Endothelial cell of umbilical vein (primary cell): ENCODE results near the gene PSMA7. TPM values are rescaled to one million over a fixed set of nuclear protein-coding genes. Genes with fewer than 3 reads are reported as not detected.

ENCODE experiments used
- BruUV-seq: library from RNA; stranded (reverse); fragments of 400-500 nt; replicated peaks from 2 replicates; lab custom pipeline; 2021; lab: Mats Ljungman, UMichigan
- CTCF ChIA-PET: fragments of 300-600, 350-600 bp; sonication (Branson Sonifier 250); formaldehyde crosslinking; loops from one replicate; lab custom pipeline; 2021; ENCODE audit warnings: antibody characterized with exemption, inconsistent platforms; lab: Charles Lee
- POLR2A ChIA-PET: fragments of 300-600, 350-600 bp; sonication (Branson Sonifier 250); formaldehyde crosslinking; loops from one replicate; lab custom pipeline; 2021; ENCODE audit warnings: antibody characterized with exemption, inconsistent platforms; lab: Charles Lee
- DNase-seq: peaks from one replicate; pipeline ENCODE4 v3.0.0-alpha.2; 2011; ENCODE audit warnings: low read depth, low spot score
- FAIRE-seq: peaks from 2 replicates; lab custom pipeline; 2011; peaks lifted over from hg19 to GRCh38; lab: Jason Lieb, UNC
- H2AFZ ChIP-seq: 2 replicates; pipeline ENCODE4 v1.6.0; 2012; ENCODE audit warnings: low read depth, low read length, control low read depth, inconsistent platforms
- H3K27ac ChIP-seq: 2 replicates; pipeline ENCODE4 v1.5.1; 2011; ENCODE audit warnings: low read depth, mild to moderate bottlenecking, control low read depth, low read length, moderate library complexity; ENCODE audit not compliant: insufficient read depth
- H3K27me3 ChIP-seq, 2 experiments: 2 replicates each; pipeline versions ENCODE4 v1.6.0 to v1.6.1; 2011; ENCODE audit warnings: low read length in 2 of 2, mixed read lengths in 1 of 2; ENCODE audit not compliant: control insufficient read depth in 2 of 2, insufficient read depth in 2 of 2
- H3K36me3 ChIP-seq, 2 experiments: 2 replicates in 1 of 2; 3 replicates in 1 of 2; pipeline ENCODE4 v1.5.1; 2011; ENCODE audit warnings: low read length in 2 of 2, mild to moderate bottlenecking in 1 of 2, moderate library complexity in 1 of 2; ENCODE audit not compliant: control insufficient read depth in 2 of 2, insufficient read depth in 2 of 2; ENCODE audit errors: extremely low read depth in 1 of 2
- H3K4me1 ChIP-seq: 3 replicates; pipeline ENCODE4 v1.5.1; 2011; ENCODE audit warnings: mild to moderate bottlenecking, low read length; ENCODE audit not compliant: control insufficient read depth, insufficient read depth; ENCODE audit errors: extremely low read depth
- H3K4me2 ChIP-seq: 2 replicates; pipeline ENCODE4 v1.6.1; 2011; ENCODE audit warnings: low read length, control low read depth, mixed read lengths; ENCODE audit not compliant: insufficient read depth
- H3K4me3 ChIP-seq, 3 experiments: fragments of 200-600 bp in 1 of 3; sonication (generic), shearing (Covaris generic) in 1 of 3; replicated peaks in 1 of 3; 2 replicates each; pipeline ENCODE4 v1.5.1; 2011 to 2016; ENCODE audit warnings: control low read depth in 3 of 3, low read length in 3 of 3, mild to moderate bottlenecking in 2 of 3, inconsistent platforms in 1 of 3, low read depth in 1 of 3, moderate library complexity in 1 of 3; ENCODE audit not compliant: insufficient read depth in 1 of 3
- H3K79me2 ChIP-seq: 2 replicates; pipeline ENCODE4 v1.6.0; 2012; ENCODE audit warnings: low read length, inconsistent platforms; ENCODE audit not compliant: control insufficient read depth, insufficient read depth
- H3K9ac ChIP-seq: replicated peaks from 2 replicates; pipeline ENCODE3; 2011; ENCODE audit warnings: low read length, control low read depth; ENCODE audit not compliant: insufficient read depth; ENCODE audit errors: extremely low read depth
- H3K9me1 ChIP-seq: replicated peaks from 3 replicates; pipeline ENCODE4 v1.6.0; 2011; ENCODE audit warnings: mild to moderate bottlenecking, low read length; ENCODE audit not compliant: control insufficient read depth, insufficient read depth; ENCODE audit errors: extremely low read depth
- H3K9me3 ChIP-seq: replicated peaks from 2 replicates; pipeline ENCODE4 v1.5.1; 2012; ENCODE audit warnings: low read length, inconsistent platforms; ENCODE audit not compliant: control insufficient read depth, insufficient read depth
- H4K20me1 ChIP-seq: replicated peaks from 2 replicates; pipeline ENCODE3; 2011; ENCODE audit warnings: mild to moderate bottlenecking, low read length; ENCODE audit not compliant: control insufficient read depth, insufficient read depth; ENCODE audit errors: extremely low read depth
- EZH2 ChIP-seq: IDR thresholded peaks from 2 replicates; pipeline ENCODE4 v1.6.1; 2012; ENCODE audit warnings: borderline replicate concordance, low read depth, mild to moderate bottlenecking, moderate library complexity, low read length, inconsistent platforms; ENCODE audit not compliant: severe bottlenecking
- FOS ChIP-seq: IDR thresholded peaks from 2 replicates; pipeline ENCODE4 v1.6.1; 2011; ENCODE audit warnings: mild to moderate bottlenecking, low read length, moderate library complexity, borderline replicate concordance; ENCODE audit not compliant: insufficient read depth
- GATA2 ChIP-seq: IDR thresholded peaks from 2 replicates; pipeline ENCODE4 v1.7.0; 2011; ENCODE audit warnings: low read depth, mild to moderate bottlenecking, moderate library complexity, mixed read lengths, low read length; ENCODE audit not compliant: insufficient read length, insufficient read depth
- JUN ChIP-seq: IDR thresholded peaks from 2 replicates; pipeline ENCODE4 v1.6.1; 2011; ENCODE audit warnings: borderline replicate concordance, low read depth; ENCODE audit not compliant: insufficient read length, insufficient read depth
- MYC ChIP-seq: IDR thresholded peaks from one replicate; pipeline ENCODE4 v1.6.1; 2011; ENCODE audit warnings: mild to moderate bottlenecking, low read depth, low read length
- POLR2A ChIP-seq: IDR thresholded peaks from 2 replicates; pipeline ENCODE4 v1.6.1; 2012; ENCODE audit warnings: low read depth, mild to moderate bottlenecking, control low read depth, low read length
- POLR2AphosphoS5 ChIP-seq: IDR thresholded peaks from 2 replicates; pipeline ENCODE4 v1.6.1; 2012; ENCODE audit warnings: low read depth, mild to moderate bottlenecking, control low read depth, low read length, moderate library complexity; ENCODE audit not compliant: insufficient read depth
- dilution Hi-C: fragments of 300-500 bp; cut with MboI; formaldehyde crosslinking; loops from one replicate; pipeline ENCODE4 v1.15.0; 2019; ENCODE audit warnings: low sequenced_read_pairs; ENCODE audit not compliant: extremely low pct_ligation_motif_present
- intact Hi-C: fragments of 100-400 bp; cut with micrococcal nuclease; formaldehyde crosslinking; loops from one replicate; pipeline ENCODE4 v1.10.0; 2022
- polyA plus RNA-seq, 4 experiments: library from polyadenylated mRNA; depleted of rRNA in 3 of 4; stranded (reverse) in 3 of 4; unstranded in 1 of 4; fragments of >200 nt; gene quantifications; 2 replicates each; pipeline versions ENCODE4 v1.2.1 to v1.2.3, GENCODE V29; 2011 to 2012; ENCODE audit warnings: missing spikeins in 1 of 4
- total RNA-seq: library from RNA; stranded (reverse); gene quantifications from 2 replicates; pipeline ENCODE4 v1.2.3, GENCODE V29; 2021
- TF ChIP-seq, protein P1 (sequence below), 2 donors: IDR thresholded peaks; 1 replicate in 1 of 2; 2 replicates in 1 of 2; pipeline ENCODE4 v1.5.1; 2011; ENCODE audit warnings: low read length in 2 of 2, mild to moderate bottlenecking in 2 of 2, moderate library complexity in 2 of 2, control low read depth in 1 of 2, inconsistent platforms in 1 of 2, low read depth in 1 of 2; ENCODE audit not compliant: insufficient read depth in 1 of 2; ENCODE audit errors: extremely low read depth in 1 of 2
- TF ChIP-seq, protein P2 (sequence below): IDR thresholded peaks from 2 replicates; pipeline ENCODE4 v1.6.1; 2011; ENCODE audit not compliant: insufficient read depth, insufficient read length

The PSMA7 gene
- total and polyA plus RNA-seq, 2 donors (not counting 3 experiments of a cell fraction or from before 2014, with no cell fraction given), result 393 to 826 TPM

DNA sequence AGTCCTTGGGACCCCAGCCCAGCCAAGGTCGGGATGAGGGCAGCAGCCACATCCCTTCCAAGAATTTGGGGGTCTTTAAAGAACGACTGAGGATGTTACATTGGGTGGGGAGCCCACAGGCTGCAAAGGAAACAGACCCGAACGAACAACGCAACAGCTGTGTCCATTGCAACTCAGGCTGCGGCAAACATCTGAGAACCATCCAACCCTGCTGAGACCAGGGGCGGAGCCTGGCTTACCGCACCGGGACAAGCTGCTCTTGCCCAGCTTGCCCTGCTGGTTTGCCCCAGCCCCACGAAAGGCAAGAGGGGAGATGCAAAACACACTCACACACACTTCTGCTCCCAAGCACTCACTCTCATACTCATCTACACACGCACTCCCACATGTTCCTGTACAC is 56.0 kb downstream of the PSMA7 start:
- no TSS peak for BruUV-seq
- CTCF ChIA-PET, result no interaction called here

More for the DNA sequence above, 56.0 kb downstream of the PSMA7 start:
- H3K9ac ChIP-seq, result no peak overlapping the region
- no peak overlapping the region for H3K27ac ChIP-seq
- no peaks in the 10 kb centered on the region for H3K9me1 ChIP-seq
- H4K20me1 ChIP-seq, result no peaks in the 10 kb centered on the region
- H2AFZ ChIP-seq, result no peak overlapping the region
- H3K4me2 ChIP-seq, result no peak overlapping the region
- DNase-seq (no peak), FAIRE-seq (no peak)
- dilution Hi-C loops (no loop called here), intact Hi-C loops (no loop called here)
- H3K79me2 ChIP-seq, result no peaks in the 10 kb centered on the region
- TF ChIP-seq JUN (no peak), FOS (no peak), EZH2 (no peak), MYC (no peak), POLR2AphosphoS5 (no peak), GATA2 (no peak), POLR2A (no peak)
- TF ChIP-seq, protein P1, sequence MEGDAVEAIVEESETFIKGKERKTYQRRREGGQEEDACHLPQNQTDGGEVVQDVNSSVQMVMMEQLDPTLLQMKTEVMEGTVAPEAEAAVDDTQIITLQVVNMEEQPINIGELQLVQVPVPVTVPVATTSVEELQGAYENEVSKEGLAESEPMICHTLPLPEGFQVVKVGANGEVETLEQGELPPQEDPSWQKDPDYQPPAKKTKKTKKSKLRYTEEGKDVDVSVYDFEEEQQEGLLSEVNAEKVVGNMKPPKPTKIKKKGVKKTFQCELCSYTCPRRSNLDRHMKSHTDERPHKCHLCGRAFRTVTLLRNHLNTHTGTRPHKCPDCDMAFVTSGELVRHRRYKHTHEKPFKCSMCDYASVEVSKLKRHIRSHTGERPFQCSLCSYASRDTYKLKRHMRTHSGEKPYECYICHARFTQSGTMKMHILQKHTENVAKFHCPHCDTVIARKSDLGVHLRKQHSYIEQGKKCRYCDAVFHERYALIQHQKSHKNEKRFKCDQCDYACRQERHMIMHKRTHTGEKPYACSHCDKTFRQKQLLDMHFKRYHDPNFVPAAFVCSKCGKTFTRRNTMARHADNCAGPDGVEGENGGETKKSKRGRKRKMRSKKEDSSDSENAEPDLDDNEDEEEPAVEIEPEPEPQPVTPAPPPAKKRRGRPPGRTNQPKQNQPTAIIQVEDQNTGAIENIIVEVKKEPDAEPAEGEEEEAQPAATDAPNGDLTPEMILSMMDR (IDR thresholded peaks at IDR 0.05; ENCODE audit: extremely low read depth in 1 of 2, insufficient read depth in 1 of 2, low read depth in 1 of 2, low read length in 2 of 2), result no peak
- TF ChIP-seq, protein P2, sequence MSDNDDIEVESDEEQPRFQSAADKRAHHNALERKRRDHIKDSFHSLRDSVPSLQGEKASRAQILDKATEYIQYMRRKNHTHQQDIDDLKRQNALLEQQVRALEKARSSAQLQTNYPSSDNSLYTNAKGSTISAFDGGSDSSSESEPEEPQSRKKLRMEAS, result no peak
- POLR2A ChIA-PET, result no interaction called here
- no peak overlapping the region for H3K4me3 ChIP-seq
- H3K4me1 ChIP-seq, result no peaks in the 10 kb centered on the region
- H3K9me3 ChIP-seq, result no peaks in the 10 kb centered on the region
- no peaks in the 10 kb centered on the region for H3K27me3 ChIP-seq
- no peaks in the 10 kb centered on the region for H3K36me3 ChIP-seq

Other genes starting within 250 kb of the PSMA7 start
- 15.2 and 19.5 TPM in 2 replicates for gene TAF4, start 77.5 kb downstream of the PSMA7 start, total RNA-seq
- gene TAF4, start 77.5 kb downstream of the PSMA7 start, polyA plus RNA-seq, result 5.8 and 6.1 TPM in 2 replicates
- 31.1 and 34.0 TPM in 2 replicates for gene LSM14B, start 20.9 kb downstream of the PSMA7 start, total RNA-seq
- 32.5 and 37.0 TPM in 2 replicates for gene LSM14B, start 20.9 kb downstream of the PSMA7 start, polyA plus RNA-seq
- gene SS18L1, start 375 bp upstream of the PSMA7 start, total RNA-seq, result 21.7 and 22.1 TPM in 2 replicates
- gene SS18L1, start 375 bp upstream of the PSMA7 start, polyA plus RNA-seq, result 15.4 and 21.0 TPM in 2 replicates
- 22.1 and 31.6 TPM in 2 replicates for gene MTG2, start 39.6 kb upstream of the PSMA7 start, total RNA-seq
- gene MTG2, start 39.6 kb upstream of the PSMA7 start, polyA plus RNA-seq, result 19.9 and 22.2 TPM in 2 replicates
- gene HRH3, start 76.9 kb upstream of the PSMA7 start, total RNA-seq, result not detected in 2 replicates
- not detected in 2 replicates for gene HRH3, start 76.9 kb upstream of the PSMA7 start, polyA plus RNA-seq
- 32.7 and 33.0 TPM in 2 replicates for gene OSBPL2, start 95.1 kb upstream of the PSMA7 start, total RNA-seq
- gene OSBPL2, start 95.1 kb upstream of the PSMA7 start, polyA plus RNA-seq, result 10.5 and 13.1 TPM in 2 replicates
- 144 and 154 TPM in 2 replicates for gene ADRM1, start 159.6 kb upstream of the PSMA7 start, total RNA-seq
- 179 and 249 TPM in 2 replicates for gene ADRM1, start 159.6 kb upstream of the PSMA7 start, polyA plus RNA-seq
- 138 and 145 TPM in 2 replicates for gene LAMA5, start 223.9 kb upstream of the PSMA7 start, total RNA-seq
- 24.0 and 27.2 TPM in 2 replicates for gene LAMA5, start 223.9 kb upstream of the PSMA7 start, polyA plus RNA-seq
- 1,627 and 1,644 TPM in 2 replicates for gene RPS21, start 243.7 kb upstream of the PSMA7 start, total RNA-seq
- 6,186 and 7,710 TPM in 2 replicates for gene RPS21, start 243.7 kb upstream of the PSMA7 start, polyA plus RNA-seq